SHP77 (cell line): ENCODE data around the gene ATL2.
"Not testable (repeated sequence)": the region's sequence is repeated elsewhere in the genome, so short reads cannot be mapped to it uniquely, and the experiment has no call there.

Experiments used
- DNase-seq, 2 experiments: peaks; one replicate each; lab custom pipeline; 2025; lab: John Stamatoyannopoulos, UW

Gene ATL2

DNA sequence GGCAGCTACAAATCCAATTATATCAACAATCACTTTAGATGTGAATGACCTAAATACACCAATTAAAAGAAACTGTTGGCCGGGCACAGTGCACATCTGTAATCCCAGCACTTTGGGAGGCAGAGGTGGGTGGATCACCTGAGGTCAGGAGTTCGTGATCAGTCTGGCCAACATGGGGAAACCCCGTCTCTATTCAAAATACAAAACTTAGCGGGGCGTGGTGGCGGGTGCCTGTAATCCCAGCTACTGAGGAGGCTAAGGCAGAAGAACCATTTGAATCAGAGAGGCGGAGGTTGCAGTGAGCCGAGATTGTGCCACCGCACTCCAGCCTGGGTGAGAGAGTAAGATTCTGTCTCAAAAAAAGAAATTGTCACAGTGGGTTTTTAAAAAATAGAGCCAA, 49.5 kb downstream of the ATL2 start:
- no peak for DNase-seq

DNA sequence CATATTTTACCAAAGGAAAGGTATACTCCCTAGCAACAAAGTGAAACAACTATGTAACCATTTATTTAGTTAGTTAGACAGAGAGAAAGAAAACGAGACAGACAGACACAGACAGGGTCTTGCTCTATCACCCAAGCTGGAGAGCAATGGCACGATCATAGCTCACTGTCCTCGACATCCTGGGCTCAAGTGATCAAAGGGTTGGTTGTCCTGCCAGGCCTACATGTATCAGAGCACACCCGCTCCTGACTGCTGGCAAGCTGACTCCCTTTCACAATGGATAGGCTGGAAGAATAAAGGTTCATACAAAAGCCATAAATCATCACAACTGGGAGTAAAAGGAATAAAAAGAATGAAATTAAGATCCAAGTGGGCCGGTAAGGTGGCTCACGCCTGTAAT, 53.5 kb downstream of the ATL2 start:
- no peak for DNase-seq

DNA sequence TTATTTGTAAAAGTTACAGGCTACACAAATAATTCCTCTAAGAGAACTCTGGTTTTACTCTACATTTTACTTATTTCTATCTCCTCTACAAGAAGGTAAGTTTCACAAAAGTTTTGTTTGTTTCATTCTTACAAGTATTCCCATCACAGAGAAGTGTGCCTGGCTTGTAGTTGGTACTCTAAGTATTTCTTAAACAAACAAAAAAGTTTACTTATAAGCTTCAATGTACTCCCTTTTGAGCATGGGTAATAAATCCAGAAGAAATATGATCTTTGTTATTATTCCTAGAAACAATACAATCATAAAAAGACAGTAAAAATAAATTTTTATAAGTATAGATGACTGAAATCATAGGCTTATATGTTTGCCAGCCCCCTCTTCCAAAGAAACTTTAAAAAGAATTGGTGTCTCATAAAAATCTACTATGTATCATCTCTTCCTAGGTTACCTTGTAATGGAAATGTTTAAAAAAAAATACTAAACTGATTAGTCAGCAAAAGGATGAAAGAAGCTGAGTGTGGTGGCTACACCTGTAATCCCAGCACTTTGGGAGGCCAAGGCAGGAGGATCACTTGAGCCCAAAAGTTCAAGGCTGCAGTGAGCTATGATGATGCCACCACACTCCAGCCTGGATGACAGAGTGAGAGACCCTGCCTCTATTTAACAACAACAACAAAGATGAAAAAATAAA, 54.7 kb downstream of the ATL2 start:
- no peak for DNase-seq

DNA sequence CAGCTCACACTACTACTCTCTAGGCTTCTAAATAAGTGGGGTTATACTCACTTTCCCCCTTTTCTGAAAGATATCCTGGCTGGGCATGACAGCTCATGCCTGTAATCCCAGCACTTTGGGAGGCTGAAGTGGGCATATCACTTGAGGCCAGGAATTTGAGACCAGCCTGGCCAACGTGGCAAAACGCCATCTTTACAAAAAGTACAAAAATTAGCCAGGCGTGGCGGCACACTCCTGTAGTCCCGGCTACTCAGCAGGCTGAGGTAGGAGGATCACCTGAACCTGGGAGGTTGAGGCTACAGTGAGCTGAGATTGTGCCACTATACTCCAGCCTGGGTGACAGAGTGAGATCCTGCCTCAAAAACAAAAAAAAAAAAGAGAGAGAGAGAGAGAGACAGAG, 57.8 kb downstream of the ATL2 start:
- not testable (repeated sequence) for DNase-seq

DNA sequence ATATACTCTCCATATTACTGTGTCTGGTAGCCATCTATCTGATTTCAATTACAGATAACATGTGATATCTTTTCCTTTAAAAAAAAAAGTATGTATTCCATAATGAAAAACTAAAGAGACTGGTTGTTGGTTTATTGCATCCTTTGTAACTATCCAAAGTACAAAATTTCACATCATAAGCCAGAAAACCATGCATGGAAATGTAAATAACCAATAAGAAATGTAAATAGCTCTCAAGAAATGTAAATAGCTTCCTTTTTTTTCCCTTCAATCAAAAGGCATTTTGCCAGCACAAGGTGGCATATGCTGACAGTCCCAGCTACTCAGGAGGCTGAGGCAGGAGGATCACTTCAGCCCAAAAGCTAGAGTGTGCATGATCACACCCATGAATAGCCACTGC, 59.3 kb downstream of the ATL2 start:
- no peak for DNase-seq

DNA sequence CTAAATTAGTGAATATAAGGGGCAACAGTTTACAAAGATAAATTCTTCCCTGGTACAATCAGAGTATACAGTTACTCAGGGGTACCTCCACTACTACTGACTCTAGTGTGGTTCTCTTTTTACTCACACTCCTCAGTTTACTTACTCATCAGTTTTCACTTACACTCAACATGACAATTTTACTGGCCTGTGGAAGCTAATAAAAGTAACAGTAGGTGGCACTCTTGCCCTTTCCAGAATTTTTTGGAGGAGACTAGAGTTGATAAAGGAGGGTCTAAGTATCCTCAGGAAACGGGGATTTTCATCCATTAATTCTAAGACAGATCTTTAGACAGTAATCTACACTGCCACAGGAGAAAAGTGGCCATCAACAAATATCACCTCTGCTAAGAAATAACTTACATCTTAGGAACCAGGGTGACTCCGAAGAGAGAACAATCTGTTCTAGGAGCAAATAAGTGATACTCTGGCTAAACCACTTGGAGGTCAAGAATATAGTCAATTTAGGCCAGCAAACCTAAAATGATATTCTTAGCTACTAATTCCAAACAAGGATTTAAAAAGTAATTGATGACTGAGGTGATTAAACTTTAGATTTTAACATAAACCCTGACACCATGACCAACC, 61.3 kb downstream of the ATL2 start:
- peak; percentile 9 to 23 for DNase-seq

DNA sequence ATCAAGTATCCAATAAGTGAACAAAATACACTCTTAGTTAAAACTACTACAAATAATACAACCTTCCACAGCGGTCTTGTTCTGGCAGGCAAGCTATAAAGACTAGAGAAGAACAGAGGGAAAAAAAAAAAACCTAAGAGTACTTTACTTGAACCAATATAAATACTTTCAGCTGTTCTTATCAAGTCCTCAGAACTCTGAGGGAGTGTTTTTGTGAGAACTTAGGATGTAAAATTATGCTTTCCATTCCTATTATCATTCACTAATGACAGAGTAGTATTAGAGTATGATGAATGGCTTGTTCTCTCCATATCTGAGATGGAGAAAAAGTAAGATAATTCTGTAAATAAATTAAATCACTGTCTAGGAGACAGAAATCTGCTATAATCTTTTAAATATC, 68.3 kb downstream of the ATL2 start:
- no peak for DNase-seq

DNA sequence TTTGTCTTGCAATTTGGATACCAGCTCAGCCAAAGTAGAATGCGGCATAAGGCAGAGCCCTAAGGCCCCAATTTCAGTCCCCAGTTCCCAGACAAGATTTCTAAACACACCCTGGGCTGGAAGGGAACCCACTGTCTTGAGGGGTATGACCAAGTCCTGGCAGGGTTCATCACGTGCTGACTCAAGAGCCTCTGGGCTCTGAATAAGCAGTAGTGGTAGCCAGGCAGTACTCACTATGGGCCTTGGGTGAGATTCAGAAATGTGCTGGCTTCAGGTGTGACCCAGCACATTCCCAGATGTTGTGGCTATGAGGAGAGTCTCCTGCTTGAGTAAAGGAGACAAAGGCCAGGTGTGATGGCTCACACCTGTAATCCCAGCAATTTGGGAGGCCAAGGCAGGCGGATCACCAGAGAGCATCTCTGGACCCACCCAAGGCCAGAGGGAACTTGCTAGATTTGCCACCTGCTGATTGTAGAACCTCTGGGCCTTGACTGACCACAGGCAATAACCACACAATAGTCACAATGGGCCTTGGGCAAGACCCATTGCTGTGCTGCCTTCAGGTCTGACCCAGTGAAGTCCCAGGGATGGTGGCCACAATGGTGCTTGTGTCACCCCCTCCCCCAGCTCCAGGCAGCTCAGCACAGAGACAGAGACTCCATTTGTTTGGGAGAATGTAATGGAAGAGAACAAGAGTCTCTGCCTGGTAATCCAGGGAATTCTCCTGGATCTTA, 74.9 kb downstream of the ATL2 start:
- DNase-seq, result no peak

DNA sequence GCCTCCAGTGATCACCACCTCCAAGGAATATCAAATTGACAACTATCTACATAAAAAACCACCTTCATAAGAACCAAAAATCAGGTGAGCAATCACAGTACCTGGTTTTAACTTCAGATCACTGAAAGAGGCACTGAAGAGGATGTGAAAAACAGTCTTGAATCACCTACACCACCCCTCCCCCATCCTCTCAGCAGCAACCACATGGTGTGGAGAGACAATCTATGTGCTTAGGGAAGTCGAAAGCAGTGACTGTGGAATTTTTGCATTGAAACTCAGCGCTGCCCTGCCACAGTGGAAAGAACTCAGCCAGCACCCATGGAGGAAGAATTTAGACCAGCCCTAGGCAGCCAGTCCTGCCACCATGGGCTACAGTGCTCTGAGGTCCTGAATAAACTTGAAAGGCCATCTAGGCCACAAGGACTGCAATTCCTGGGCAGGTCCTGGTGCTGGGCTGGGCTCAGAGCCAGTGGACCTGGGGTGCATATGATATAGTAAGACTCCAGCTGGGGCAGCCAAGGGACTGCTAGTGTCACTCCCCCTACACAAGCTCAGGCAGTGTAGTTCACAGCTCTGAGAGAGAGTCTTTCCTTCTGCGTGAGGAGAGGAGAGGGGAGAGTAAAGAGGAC, 75.6 kb downstream of the ATL2 start:
- no peak for DNase-seq

DNA sequence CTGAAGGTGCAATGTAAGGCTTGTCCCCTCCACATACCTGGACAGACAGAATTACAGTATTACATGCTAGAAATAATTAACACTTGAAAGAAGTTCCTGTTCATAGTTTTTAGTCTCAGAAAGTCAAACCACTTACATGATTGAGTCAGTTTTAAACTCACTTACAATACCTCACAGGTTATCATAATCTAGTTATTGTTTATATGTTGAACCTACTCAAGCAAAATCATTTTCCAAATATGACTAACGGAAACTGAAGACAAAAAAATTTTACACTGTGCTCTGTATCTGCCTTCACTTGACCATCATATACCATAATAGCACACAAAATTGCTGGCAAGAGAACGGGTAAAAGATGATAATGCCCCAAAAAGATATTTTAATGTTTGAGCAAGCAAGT, 78.5 kb downstream of the ATL2 start:
- DNase-seq, result no peak

DNA sequence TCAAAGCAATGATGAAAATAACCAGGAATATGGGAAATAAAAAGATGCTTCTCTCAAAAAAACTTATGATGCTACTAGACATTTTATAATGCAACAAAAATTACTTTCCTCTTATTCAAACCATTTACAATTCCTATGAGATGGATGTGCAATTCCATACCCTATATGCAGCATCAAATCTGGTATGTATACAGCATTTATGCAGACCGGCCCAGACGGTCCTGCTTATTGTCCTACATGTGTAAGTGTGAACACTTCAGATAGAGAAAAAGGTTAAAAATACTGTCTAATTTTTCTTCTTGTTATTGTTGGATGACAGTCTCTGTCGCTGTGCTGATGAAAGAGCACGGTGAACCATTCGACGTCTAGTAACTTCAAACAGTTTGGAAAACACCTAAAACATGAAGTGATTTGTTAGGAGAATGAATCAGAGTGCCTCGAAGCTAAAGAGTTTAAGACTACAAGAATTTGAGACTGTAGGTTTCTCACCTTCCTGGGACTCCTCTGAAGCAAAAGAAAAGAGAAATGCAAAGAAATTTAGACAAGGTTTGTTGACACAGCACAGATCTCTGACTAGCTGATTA, 80.8 kb downstream of the ATL2 start:
- no peak for DNase-seq

DNA sequence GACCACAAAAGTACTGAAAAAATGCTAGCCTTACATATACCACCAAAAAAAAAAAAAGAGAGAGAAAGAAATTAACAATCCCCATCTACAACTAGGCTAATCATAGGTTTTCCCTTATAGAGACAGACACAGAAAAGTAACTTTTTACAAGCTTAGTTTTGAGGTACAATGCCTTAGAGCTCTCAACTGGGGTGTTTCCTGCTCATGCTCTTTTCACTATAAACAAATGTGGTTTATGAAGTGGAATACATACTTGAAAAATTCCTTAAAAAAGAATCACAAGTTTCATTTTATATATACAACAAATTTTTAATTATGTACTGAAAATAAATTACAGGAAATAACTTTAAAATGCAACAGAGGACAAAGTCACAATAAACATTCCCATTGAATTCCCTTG, 82.5 kb downstream of the ATL2 start:
- DNase-seq, result no peak

DNA sequence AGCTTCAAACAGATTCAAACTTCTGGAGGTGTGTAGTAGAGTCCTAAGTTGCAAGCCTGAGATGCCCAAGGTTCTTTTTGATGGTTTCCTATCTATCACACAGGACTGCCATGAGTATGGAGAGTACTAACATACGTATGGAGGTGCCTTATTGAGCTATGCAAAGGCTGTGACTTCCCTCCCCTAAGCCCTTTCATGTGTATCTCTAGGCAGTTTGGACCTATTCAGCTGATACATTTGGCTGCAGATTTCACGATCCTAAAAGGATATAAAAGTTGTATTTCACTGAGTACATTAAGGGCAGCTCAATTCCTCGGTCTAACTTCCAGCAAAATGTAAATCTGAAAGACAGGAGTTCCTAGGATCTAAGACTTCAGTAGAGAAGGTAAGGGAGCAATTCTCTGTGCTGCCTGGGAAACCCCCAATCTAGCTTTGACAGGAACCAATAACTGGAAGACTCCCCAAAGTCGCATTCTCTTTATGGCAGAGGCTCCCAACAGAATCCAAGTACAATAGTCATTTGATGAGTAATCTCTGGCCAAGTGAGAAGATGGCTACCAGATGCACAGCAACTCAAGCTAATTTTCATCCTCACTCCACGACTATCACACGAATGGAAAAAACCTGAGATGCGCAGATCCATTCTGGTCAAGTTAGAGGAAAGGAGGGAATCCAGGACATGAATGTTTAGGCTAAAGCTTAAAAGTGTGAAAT, 83.8 kb downstream of the ATL2 start:
- DNase-seq, result no peak

DNA sequence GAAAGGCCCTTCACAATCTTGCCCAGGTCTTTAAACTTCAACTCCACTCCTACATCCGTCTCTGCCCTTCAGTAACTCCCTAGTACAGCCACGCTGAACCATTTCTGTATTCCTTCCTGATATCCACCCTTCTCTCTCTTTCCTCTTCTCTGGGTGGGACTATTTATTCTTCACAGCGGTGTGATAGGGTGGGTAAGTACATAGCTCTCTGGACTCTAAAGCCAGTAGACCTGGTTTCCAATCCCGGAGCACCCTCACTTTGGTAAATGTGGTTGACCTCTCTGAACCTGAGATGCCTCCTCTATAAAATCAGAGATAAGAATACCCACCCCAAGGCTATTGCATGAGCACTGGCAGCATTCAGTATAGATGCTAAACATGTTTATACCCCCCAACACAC, 86.7 kb downstream of the ATL2 start:
- no peak for DNase-seq

DNA sequence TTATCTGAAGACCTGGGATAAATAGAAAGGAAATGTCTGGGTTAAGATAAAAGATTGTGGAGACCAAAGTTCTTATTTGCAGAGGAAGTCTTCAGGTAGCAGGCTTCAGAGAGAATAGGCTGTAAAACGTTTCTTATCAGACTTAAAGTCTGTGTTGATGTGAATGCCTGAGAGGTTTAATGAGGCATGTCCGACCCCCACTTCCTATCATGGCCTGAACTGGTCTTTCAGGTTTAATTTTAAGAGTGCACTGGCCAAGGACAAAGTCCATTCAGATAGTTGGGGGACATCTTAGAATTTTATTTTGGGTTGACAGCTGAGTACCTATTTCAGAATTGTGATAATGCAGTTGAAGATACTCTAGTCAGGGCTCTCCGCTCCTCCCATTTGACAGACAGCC, 92.1 kb downstream of the ATL2 start:
- no peak for DNase-seq

DNA sequence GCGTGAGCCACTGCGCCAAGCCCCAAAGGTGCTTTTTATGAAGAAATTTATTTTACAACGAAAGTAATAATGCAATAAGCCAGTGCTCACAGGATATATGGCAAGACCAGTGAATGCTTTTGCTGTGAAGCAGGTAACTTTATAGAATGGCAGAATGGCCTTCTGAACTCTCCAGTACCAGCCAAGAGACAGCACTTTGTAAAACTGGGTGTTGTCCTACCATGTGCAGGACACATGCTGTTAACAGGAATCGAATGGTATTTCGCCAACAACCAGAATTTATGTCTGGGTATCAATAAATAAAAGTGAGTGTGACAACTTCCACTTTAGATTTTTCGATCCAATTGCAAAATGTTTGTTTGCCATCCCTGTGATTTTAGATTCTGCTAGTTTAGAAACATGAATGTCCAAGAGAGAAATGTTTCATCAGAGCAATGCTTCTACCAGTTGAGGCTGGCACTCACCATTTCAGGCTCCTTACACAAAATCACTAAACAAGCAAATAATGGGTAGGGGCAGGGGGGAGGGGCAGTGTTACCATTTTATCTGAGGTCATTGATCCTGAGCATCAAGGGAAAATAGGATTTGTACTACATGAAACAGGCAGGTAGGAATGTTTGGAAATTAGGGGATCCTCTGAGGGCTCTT, 95.9 kb downstream of the ATL2 start:
- no peak for DNase-seq

DNA sequence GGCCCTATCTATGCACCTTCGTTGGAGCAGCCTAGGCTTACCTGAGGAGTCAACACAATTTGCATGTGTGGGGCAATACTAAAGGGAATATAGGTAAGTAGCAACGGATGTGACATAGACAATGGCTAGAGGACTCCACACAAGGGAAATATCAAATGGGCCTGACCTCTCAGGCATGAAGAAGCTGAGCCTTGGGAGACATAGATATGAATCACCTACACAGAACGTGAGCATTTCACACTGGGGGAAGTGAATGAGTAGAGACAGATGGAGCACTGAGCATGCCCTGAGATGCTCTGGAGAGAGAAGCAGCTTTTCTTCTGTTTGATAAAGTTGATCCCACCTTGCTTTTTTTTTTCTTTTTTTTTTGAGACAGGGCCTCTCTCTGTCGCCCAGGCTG, 97.9 kb downstream of the ATL2 start:
- DNase-seq, result no peak

DNA sequence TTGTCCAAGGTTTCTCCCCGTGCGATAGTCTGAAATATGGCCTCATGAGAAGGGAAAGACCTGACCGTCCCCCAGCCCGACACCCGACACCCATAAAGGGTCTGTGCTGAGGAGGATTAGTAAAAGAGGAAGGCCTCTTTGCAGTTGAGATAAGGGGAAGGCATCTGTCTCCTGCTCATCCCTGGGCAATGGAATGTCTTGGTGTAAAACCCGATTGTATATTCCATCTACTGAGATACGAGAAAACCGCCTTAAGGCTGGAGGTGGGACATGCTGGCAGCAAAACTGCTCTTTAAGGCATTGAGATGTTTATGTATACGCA, 99.0 kb downstream of the ATL2 start:
- DNase-seq, result not testable (repeated sequence)

DNA sequence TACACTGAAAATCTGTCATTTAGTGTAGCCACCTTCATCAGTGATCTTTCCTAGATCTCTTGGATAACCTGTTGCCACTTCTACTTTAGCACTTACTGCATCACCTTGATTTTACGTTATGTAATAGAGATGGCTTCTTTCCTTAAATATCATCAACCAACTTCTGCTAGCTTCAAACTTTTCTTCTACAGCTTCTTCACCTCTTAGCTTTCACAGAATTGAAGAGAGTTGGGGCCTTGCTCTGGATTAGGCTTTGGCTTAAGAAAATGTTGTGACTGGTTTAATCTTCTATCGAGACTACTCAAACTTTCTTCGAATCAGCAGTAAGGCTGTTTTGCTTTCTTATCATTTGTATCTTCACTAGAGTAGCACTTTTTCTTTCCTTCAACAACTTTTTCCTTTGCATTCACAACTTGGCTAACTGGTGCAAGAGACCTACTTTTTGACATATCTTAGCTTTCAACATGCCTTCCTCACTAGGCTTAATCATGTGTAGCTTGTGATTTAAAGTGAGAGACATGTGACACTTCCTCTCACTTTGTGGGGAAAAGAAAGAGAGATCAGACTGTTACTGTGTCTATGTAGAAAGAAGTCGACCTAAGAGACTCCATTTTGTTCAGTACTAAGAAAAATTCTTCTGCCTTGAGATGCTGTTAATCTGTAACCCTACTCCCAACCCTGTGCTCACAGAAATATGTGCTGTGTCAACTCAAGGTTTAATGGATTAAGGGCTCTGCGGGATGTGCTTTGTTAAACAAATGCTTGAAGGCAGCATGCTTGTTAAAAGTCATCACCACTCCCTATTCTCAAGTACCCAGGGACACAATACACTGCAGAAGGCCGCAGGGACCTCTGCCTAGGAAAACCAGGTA, 99.6 kb downstream of the ATL2 start:
- DNase-seq, result no peak
